SIG-M5 treated with dmso at 0.1 percent for 504 hours (cell line): ENCODE measurements around the gene PNPLA7.
"Not testable (repeated sequence)": the region's sequence is repeated elsewhere in the genome, so short reads cannot be mapped to it uniquely, and the experiment has no call there.

Experiments used
- DNase-seq: peaks from one replicate; lab custom pipeline; 2025; ENCODE audit not compliant: unreplicated experiment; lab: John Stamatoyannopoulos, UW

PNPLA7 gene

DNA sequence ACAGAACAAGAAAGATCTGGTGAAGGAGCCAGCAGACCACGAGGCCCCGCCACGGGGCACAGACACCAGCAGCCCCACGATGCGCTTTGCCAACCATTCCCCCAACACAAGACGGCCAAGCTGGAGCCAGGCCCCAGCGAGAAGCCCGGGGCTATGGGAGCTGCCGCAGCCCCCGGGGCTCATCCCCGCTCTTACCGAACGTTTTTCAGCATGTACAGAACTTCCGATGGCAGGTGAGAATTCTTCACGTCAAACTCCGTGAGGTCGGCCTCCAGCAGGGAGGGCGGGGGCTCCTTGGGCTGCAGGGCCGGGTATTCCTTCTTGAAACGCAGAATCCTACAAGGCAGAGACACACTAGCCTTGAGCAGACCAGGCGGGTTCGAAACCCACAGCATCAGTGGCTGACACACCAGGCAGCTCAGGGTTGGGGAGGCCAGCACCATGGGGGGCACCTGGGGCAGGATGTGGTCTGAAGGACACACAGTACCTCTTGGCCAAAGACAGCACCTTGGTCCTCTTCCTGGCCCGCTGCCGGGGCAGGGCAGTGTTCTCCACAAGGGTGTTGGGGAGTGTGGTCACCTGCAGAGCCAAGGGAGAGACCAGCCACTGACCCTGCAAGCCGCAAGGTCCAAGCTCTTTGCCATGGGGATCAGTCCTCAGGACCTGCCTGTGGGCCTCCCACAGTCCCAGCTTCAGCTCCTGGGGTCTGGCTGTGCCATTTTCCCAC is 6.8 kb downstream of the PNPLA7 start:
- DNase-seq = no peak

DNA sequence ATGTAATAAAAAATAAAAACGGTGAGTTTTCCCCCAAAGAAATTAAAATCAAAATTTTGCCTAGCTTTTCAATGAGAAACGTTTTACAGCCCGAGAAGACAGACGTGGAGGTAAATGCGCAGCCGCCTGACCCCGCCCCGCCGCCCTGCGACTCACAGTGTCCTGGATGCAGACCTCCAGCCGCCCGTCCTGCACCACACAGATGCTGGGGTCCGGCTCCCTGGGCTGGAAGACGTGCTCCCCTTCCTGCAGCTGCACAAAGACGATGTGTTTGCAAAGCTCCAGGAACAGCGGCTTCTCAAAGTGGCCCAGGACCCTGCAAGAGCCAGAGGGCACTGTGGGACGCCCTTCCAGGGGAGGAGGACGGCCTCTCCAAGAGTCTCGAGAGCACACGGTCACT is 7.7 kb downstream of the PNPLA7 start:
- DNase-seq = no peak

DNA sequence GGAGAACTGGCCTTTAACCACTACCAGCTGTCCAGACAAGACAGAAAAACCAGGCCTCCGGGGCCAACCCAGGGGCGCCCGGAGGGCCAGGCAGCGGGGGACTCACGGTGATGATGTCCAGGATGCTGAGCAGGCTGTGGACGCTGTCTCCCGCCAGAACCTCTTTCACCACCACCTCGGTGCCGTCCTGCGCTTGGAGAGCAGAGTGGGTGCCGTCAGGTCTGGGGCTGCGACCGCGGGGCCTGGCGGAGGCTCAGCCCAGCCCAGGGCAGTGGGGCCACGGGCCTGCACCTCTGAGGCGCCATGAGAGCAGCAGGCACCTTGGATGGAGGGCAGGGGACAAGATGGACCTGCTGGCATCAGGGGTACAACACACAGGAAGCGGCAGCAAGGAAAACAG is 9.7 kb downstream of the PNPLA7 start:
- DNase-seq = no peak

DNA sequence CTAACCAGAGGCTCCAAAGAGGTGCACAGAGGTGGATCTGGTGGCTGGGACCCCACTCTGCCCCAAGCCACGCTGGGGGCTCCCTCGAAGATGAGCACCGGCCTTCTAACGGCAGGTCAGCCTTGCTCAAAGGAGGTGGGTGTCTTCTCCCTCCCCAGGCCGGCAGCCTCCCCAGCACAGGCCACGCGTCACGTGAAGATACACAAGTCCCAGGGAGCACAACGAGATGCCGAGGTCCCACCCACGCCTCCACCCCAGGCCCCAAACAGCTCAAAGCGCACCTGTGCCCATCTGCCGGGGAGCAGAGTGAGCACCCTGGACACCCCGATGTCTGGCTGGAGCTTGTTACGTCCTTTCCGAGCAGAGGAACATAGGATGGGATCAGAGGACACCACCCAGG is 12.1 kb downstream of the PNPLA7 start:
- DNase-seq = no peak

DNA sequence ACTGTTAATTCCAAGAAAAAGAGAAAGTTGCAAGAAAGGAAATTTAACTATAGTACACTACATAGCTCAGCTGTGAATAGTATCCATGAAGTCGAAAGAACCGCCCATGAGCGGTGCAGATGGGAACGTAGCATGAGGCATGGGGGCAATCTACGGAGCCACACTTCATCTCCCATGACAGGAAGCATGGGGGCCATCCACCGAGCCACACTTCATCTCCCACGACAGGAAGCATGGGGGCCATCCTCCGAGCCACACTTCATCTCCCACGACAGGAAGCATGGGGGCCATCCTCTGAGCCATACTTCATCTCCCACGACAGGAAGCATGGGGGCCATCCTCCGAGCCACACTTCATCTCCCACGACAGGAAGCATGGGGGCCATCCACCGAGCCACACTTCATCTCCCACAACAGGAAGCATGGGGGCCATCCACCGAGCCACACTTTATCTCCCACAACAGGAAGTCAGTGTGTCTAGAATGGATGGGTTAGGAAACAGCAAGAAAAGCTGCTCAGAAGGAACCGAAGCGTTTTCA is 13.5 kb downstream of the PNPLA7 start:
- DNase-seq = not testable (repeated sequence)

DNA sequence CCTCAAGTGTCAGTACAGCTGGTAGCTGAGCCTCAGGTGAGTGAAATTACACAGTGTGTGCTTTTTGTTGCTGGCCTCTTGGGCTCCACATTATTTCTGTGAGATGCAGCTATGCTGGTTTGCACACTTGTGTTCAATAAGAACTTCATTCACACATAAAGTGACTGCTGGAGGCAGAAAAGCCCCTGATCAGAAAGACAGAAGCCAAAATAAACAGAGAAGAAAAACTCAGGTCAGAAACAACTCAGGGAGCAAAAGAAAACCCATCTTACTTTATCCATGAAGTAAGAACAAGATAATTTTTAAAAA is 15.1 kb downstream of the PNPLA7 start:
- DNase-seq = no peak

DNA sequence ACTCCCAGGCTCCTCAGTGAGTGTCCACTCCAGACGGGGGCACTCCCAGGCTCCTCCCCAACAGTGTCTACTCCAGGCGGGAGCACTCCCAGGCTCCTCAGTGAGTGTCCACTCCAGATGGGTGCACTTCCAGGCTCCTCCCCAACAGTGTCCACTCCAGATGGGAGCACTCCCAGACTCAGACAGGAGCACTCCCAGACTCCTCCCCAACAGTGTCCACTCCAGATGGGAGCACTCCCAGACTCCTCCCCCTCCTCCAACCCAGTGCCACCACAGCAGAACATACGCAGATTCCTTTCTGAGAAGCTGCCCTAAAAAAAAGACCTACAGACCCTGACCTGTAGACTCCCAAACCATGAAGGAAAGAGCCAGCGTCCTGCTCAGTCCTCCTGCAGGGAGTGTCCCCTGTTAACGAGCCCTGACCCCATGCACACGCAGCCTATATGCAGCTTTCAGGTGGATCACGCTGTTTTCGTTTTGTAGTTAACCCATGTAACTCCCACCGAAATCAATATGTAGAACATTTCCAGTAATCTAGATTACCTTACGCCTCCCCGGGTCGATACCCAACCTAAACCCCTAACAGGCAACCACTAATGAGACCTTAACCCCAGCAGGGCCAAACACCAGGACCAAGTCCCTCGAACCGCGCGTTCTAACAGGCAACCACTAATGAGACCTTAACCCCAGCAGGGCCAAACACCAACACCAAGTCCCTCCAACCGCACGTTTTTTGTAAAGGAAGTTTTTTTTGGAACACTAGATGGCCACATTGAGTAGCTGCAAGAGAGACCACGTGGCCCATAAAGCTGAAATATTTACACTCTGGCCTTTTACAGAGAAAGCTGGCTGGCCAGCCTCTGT is 15.7 kb downstream of the PNPLA7 start:
- DNase-seq = peak; percentile 85

DNA sequence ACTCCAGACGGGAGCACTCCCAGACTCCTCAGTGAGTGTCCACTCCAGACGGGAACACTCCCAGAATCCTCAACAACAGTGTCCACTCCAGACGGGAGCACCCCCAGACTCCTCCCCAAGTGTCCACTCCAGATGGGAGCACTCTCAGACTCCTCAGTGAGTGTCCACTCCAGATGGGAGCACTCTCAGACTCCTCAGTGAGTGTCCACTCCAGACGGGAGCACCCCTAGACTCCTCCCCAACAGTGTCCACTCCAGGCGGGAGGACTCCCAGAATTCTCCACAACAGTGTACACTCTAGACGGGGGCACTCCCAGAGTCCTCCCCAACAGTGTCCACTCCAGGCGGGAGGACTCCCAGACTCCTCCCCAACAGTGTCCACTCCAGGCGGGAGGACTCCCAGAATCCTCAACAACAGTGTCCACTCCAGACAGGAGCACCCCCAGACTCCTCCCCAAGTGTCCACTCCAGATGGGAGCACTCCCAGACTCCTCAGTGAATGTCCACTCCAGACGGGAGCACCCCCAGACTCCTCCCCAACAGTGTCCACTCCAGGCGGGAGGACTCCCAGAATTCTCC is 17.2 kb downstream of the PNPLA7 start:
- not testable (repeated sequence) for DNase-seq

DNA sequence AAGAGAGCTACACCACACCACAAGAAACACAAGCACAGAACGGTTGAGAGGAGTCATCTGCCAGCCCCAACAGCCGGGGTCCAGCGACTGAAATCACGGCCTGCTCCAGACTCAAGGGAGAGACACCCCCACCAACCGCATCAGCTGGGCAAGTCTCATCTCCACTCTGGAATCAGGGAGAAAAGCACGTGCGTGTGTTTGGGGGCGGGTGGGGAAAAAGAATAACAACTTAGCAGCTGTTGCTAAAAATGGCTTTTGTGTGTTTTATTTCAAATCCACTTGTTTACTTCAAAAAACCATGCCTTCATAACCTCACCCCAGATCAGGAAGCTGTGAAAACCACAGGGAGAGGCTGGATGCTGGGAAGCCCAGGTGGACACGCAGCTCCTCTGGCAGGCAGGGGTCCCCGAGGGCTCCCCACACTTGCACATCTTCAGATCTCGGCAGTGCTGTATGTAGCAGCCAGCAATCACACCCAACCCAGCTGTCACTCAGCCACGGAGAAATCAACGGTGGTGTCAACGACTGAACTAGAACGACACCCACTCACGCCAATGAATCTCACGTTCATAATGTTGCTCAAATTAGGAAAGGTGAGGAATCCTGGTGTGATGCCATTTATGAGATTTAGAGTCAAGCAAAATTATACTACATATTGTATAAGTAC is 19.0 kb downstream of the PNPLA7 start:
- no peak for DNase-seq

DNA sequence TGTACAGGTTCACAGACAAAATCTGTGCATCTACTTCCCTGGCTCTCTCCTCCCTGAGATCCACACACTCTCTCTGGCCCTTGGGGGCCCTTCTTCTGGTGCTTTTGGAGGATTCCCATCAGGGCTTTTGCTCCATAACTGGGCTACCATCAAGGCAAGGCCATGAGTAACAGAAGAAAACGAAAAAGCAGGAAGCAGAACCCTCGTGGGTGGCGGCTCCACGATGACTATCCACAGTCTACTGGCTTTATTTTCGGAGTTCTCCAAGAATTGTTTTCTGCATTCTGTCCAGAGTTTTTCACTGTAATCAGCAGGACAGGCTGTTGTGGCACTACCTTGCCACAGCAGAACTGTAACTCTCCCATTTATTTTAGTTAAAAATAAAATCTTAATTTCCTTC is 19.9 kb downstream of the PNPLA7 start:
- no peak for DNase-seq

DNA sequence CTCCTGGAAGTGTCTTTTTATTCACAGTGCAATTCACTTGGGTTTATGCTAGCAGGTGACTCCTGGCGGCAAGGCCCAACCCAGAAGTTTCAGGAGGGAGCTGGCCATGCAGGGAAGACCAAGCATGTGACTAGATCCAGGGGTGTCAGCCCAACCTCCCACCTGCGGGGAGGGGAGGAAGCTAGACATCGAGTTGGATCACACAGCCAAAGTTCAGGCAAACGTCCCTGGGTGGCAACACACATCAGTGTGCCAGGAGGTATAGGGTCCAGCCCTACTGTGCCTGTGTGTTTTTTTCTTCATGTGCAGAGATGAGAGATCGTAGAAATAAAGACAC is 25.3 kb downstream of the PNPLA7 start:
- DNase-seq = no peak

DNA sequence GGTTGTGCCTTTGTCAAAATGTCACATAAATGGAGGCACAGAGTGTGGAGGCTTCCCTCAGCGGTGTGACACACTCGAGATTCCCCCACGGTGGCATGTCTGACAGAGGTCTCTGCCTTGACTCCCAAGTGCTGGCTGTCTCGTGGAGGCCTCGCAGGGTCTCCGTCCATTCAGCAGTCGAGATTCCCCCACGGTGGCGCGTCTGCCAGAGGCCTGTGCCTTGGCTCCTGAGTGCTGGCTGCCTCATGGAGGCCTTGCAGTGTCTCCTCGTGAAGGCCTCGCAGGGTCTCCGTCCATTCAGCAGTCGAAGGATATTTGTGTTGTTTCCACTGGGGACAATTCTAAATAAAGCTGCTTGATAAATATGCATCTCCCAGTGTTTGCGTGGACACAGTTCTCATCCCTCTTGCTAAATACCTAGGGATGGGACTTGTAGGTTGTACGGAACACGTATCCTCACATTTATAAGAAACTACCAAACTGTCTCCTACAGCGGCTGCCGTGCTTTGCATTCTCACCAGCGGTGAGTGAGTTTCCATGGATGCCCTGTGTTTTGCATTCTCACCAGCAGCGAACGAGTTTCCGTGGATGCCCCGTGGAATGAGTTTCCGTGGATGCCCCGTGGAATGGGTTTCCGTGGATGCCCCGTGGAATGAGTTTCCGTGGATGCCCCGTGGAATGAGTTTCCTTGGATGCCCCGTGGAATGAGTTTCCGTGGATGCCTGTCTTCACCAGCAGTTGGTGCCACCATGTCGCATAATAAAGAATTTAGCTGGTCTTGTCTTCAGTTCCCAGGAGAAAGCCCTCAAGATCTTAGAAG is 25.8 kb downstream of the PNPLA7 start:
- no peak for DNase-seq

DNA sequence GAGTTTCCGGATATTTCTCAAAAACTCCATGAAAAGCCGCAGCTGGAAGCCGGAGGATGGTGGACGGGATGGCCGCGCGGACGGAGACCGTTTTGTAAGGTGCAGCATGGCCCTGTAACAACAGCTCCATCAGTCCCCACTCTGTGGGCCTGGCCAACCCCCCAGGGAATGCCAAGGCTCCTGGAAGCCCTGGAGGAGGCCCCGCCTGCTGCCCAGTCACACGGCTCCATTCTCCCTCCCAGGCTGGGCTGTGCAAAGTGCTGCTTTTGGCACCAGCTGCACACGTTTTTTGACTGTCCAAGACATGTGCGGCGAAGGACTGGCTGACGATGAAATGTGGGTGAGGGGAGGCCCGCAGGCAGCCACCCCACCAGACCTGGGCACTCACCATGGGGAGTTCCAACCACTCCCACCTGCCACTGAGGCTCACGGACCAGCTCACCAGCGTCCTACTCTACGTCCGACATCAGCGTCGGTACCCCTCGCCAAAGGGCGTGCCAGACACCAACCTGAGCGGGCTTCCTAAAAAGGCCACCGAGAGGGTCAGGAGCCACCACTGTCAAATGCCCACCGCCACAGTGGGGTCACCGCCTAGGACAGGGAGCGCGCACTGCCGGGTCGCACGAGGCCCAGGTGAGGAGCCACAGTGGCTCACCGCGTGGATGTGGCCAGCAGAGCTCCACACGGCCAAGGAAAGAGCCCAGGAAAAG is 27.3 kb downstream of the PNPLA7 start:
- DNase-seq = no peak

DNA sequence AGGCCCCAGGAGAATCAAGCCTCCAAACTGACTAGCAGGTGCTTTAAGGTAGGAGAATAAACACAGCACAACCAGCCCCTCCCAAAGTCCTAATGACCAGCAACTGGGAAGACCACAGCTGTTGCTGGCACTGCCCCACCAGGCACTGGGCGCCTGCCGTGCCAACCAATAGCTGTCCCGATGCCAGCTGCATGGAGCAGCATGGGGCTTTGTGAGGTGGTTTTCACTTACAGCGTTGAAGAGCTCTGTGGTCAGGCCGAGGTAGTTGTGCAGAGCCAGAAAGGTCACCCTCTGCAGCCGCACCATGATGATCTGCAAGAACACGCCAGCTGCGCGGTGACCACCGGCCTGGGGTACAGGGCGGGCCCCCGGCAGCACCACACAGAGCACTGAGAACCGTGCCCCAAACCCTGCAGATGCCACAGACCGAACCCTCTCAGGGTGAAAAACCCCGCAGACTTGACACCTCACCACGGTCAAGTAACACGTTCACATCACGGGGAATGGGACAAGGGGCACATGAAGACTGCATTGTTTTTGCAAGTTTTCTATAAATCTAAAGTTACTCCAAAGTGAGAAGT is 28.7 kb downstream of the PNPLA7 start:
- DNase-seq = no peak

DNA sequence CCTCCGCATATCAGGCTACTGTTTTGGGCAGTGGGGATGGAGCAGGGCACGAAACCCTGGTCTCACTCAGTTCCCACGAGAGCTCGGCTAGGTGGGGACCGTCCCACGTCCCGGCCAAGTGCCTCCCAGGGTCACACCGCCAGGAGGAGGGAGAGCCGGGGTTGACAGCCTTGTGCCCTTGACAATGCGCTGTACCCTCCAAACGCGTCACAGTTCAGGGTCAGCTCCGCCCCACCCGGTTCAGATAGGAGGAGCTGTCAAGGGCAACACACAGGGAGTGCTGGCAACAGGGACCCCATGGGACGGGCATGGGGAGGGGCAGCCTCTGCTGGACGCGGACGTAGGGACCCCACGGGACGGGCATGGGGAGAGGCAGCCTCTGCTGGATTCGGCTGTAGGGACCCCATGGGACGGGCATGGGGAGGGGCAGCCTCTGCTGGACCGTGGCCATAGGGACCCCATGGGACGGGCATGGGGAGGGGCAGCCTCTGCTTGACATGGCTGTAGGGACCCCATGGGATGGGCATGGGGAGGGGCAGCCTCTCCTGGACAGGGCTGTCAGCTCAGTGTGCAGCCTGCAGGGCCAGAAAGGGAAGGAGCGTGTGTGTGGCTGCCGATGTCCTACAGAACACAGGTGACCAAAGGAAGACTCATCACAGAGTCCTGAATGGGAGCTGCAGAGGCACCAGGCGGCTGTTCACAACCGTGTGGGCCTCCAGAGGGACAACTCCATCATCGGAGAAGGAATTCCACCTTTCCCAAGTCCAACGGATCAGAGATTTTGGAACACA is 29.4 kb downstream of the PNPLA7 start:
- no peak for DNase-seq

DNA sequence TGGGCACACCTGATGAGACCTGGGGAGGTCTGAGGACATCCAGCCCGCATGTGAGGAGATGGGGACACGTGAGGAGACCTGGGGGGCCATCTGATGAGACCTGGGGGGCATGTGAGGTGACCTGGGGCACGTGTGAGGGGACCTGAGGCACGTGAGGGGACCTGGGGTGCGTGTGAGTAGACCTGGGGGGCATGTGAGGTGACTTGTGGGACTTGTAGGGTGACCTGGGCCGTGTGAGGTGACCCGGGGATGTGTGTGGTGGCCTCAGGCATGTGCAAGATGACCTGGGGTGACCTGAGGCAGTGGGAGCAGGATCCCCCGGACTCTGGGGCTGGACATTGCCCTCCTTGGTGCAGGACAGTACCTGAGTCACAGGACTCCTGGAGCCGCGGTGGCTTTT is 30.6 kb downstream of the PNPLA7 start:
- DNase-seq = no peak

DNA sequence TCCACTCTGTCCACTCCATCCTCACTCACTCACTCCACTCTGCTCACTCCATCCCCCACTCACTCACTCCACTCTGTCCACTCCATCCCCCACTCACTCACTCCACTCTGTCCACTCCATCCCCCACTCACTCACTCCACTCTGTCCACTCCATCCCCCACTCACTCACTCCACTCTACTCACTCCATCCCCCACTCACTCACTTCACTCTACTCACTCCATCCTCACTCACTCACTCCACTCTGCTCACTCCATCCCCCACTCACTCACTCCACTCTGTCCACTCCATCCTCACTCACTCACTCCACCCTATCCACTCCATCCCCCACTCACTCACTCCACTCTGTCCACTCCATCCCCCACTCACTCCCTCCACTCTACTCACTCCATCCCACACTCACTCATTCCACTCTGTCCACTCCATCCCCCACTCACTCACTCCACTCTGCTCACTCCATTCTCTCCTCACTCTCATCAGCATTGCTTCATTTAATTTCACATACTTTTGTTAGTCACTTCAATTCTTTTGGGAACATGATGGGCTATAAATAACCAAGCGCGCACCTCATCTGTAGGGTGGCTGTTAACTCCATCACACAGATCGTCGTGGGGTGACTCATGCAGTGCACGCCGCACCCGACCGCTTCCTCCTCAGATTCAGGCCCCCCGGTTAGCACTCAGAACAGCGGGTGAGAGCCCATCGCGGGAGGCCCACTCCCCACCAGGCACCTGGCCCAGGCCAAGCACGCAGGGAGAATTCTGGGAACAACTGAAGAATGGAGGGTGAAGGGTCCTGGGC is 31.3 kb downstream of the PNPLA7 start:
- not testable (repeated sequence) for DNase-seq
